K562 (cell line): ENCODE data around the gene DDX51.

Experiments used
- BRF1 ChIP-seq: IDR thresholded peaks from 3 replicates; pipeline ENCODE4 v1.6.1; 2011; ENCODE audit warnings: borderline replicate concordance, mild to moderate bottlenecking; ENCODE audit not compliant: insufficient read length; ENCODE audit errors: extremely low read depth
- CBX3 ChIP-seq, 2 experiments: IDR thresholded peaks; 1 replicate in 1 of 2; 2 replicates in 1 of 2; pipeline ENCODE4 v1.6.1; 2012; ENCODE audit warnings: inconsistent platforms in 2 of 2, low read length in 2 of 2, borderline replicate concordance in 1 of 2, control low read depth in 1 of 2
- CEBPB ChIP-seq: fragments of 450-650 bp; IDR thresholded peaks from 2 replicates; pipeline ENCODE4 v1.6.1; 2016; ENCODE audit warnings: missing genetic modification characterization, missing compliant biosample characterization
- CREBBP ChIP-seq: IDR thresholded peaks from one replicate; pipeline ENCODE4 v1.6.1; 2012; ENCODE audit warnings: low read depth, mild to moderate bottlenecking, control low read depth, inconsistent platforms, low read length
- CTCF ChIP-seq, 3 experiments: IDR thresholded peaks in 2 of 3; conservative IDR thresholded peaks in 1 of 3; 2 replicates each; pipeline ENCODE4 v1.5.1; 2011 to 2012; ENCODE audit warnings: low read length in 3 of 3, mild to moderate bottlenecking in 3 of 3, control low read depth in 2 of 3, improper control_type of control experiment in 1 of 3, inconsistent platforms in 1 of 3, low read depth in 1 of 3, mixed read lengths in 1 of 3, moderate library complexity in 1 of 3; ENCODE audit not compliant: insufficient read depth in 2 of 3
- HDAC3 ChIP-seq: fragments of 450-650 bp; IDR thresholded peaks from 2 replicates; pipeline ENCODE4 v1.6.1; 2018; ENCODE audit warnings: borderline replicate concordance, mild to moderate bottlenecking, moderate library complexity; ENCODE audit not compliant: partially characterized antibody
- POLR2AphosphoS5 ChIP-seq: IDR thresholded peaks from 2 replicates; pipeline ENCODE4 v1.6.1; 2011; ENCODE audit warnings: mild to moderate bottlenecking, low read depth, low read length, moderate library complexity; ENCODE audit not compliant: control insufficient read depth, insufficient read depth
- SIN3A ChIP-seq, 2 experiments: fragments of 150-350 bp in 1 of 2; IDR thresholded peaks; 2 replicates each; pipeline ENCODE4 v1.6.1; 2011 to 2016; ENCODE audit warnings: borderline replicate concordance in 2 of 2, low read depth in 2 of 2, low read length in 2 of 2, mild to moderate bottlenecking in 2 of 2, moderate library complexity in 2 of 2; ENCODE audit not compliant: control insufficient read depth in 1 of 2
- SOX6 ChIP-seq: fragments of 450-650 bp; IDR thresholded peaks from 2 replicates; pipeline ENCODE4 v1.6.1; 2014; ENCODE audit warnings: mild to moderate bottlenecking
- TAF1 ChIP-seq: IDR thresholded peaks from 2 replicates; pipeline ENCODE4 v1.6.1; 2011; ENCODE audit warnings: mild to moderate bottlenecking, low read length, moderate library complexity; ENCODE audit not compliant: insufficient read depth, control insufficient read depth, severe bottlenecking; ENCODE audit errors: extremely low read depth
- USF2 ChIP-seq: sonication (generic); formaldehyde crosslinking; IDR thresholded peaks from 2 replicates; pipeline ENCODE4 v1.5.0; 2020; ENCODE audit warnings: missing genetic modification reagents

- no peak for TF ChIP-seq TAF1
- TF ChIP-seq CEBPB (tag) = no peak
- no peak for TF ChIP-seq HDAC3
- TF ChIP-seq SOX6 = no peak
- TF ChIP-seq BRF1 = no peak
- no peak for TF ChIP-seq CBX3 (IDR thresholded peaks at IDR 0.05; ENCODE audit: borderline replicate concordance in 1 of 2, low read length in 2 of 2)
- TF ChIP-seq CREBBP = no peak
- TF ChIP-seq CTCF (IDR thresholded peaks at IDR 0.05 in 2 of 3, conservative IDR thresholded peaks at IDR 0.05 in 1 of 3; ENCODE audit: insufficient read depth in 2 of 3, low read depth in 1 of 3, low read length in 3 of 3) = no peak
- TF ChIP-seq POLR2AphosphoS5 = no peak
- no peak for TF ChIP-seq USF2 (CRISPR knock-in tag)
- TF ChIP-seq SIN3A (IDR thresholded peaks at IDR 0.05; ENCODE audit: borderline replicate concordance in 2 of 2, control insufficient read depth in 1 of 2, low read depth in 2 of 2, low read length in 2 of 2) = no peak
These were observed 17.1 kb downstream of the DDX51 start for GRCh38 chr12:132127041-132127440.
